ENCODE measurements around the gene DIS3L2. TPM values are rescaled to one million over a fixed set of nuclear protein-coding genes. Genes with fewer than 3 reads are reported as not detected.
"Not testable (repeated sequence)": the region's sequence is repeated elsewhere in the genome, so short reads cannot be mapped to it uniquely, and the experiment has no call there.

DIS3L2 gene
- total RNA-seq, 2 donors from 2014 or later, result 19.6 to 22.1 TPM

- TF ChIP-seq CTCF (IDR thresholded peaks at IDR 0.05), result no peak
- H3K9me3 ChIP-seq, result no peaks in the 10 kb centered on the region
- no peak overlapping the region for H3K27ac ChIP-seq
- no peaks in the 10 kb centered on the region for H3K36me3 ChIP-seq
- H3K4me1 ChIP-seq, result no peaks in the 10 kb centered on the region
- no peaks in the 10 kb centered on the region for H3K27me3 ChIP-seq
- DNase-seq (ENCODE audit: low spot score), result no peak
- H3K4me3 ChIP-seq, result no peak overlapping the region
Observed at GRCh38 chr2:232377319-232377718, 415.8 kb downstream of the DIS3L2 start.

- Histone ChIP-seq H3K4me3 (no peak overlapping the region), H3K27ac (no peak overlapping the region), H3K9me3 (no peaks in the 10 kb centered on the region), H3K36me3 (no peaks in the 10 kb centered on the region), H3K4me1 (no peaks in the 10 kb centered on the region), H3K27me3 (no peaks in the 10 kb centered on the region)
- DNase-seq (ENCODE audit: low spot score), result no peak
- TF ChIP-seq CTCF (IDR thresholded peaks at IDR 0.05), result no peak
Observed at GRCh38 chr2:232377841-232378734, 416.6 kb downstream of the DIS3L2 start.

- H3K36me3 ChIP-seq; H3K4me3 ChIP-seq; H3K9me3 ChIP-seq; H3K4me1 ChIP-seq; H3K27me3 ChIP-seq; DNase-seq (ENCODE audit: low spot score); H3K27ac ChIP-seq: not testable (repeated sequence)
Observed at GRCh38 chr2:232378735-232379151, 417.2 kb downstream of the DIS3L2 start, which contains the start of gene ALPP. Gene ALPP (plus strand): TSS chr2:232378751. CDS start chr2:232378803, 52 bp downstream.

- not testable (repeated sequence) for H3K9me3 ChIP-seq; H3K36me3 ChIP-seq; DNase-seq (ENCODE audit: low spot score); H3K4me3 ChIP-seq; H3K27ac ChIP-seq; H3K27me3 ChIP-seq; H3K4me1 ChIP-seq
Observed at GRCh38 chr2:232379610-232380590, 418.4 kb downstream of the DIS3L2 start.

GRCh38 chr2:232381204-232382031 lies 419.9 kb downstream of the DIS3L2 start:
- not testable (repeated sequence) for DNase-seq (ENCODE audit: low spot score); H3K27me3 ChIP-seq; H3K4me3 ChIP-seq; H3K4me1 ChIP-seq; H3K27ac ChIP-seq; H3K36me3 ChIP-seq; H3K9me3 ChIP-seq

- no peak overlapping the region for H3K27ac ChIP-seq
- H3K4me3 ChIP-seq, result no peak overlapping the region
- no peak for DNase-seq (ENCODE audit: low spot score)
- no peak for TF ChIP-seq CTCF (IDR thresholded peaks at IDR 0.05)
- no peaks in the 10 kb centered on the region for H3K9me3 ChIP-seq
- H3K36me3 ChIP-seq, result no peaks in the 10 kb centered on the region
- H3K4me1 ChIP-seq, result peaks cover 0 to 12% of the 10 kb centered on the region in 2 donors
- H3K27me3 ChIP-seq, result peaks cover 0 to 14% of the 10 kb centered on the region in 2 donors
Observed at GRCh38 chr2:232382331-232383225, 421.1 kb downstream of the DIS3L2 start.
